NCI-H2029 (cell line): ENCODE measurements around the gene SDK1.
"Not testable (repeated sequence)": the region's sequence is repeated elsewhere in the genome, so short reads cannot be mapped to it uniquely, and the experiment has no call there.

ENCODE experiments used
- DNase-seq: peaks from one replicate; lab custom pipeline; 2025; lab: John Stamatoyannopoulos, UW

The SDK1 gene

GRCh38 chr7:4204513-4205165 lies 903.6 kb downstream of the SDK1 start:
- DNase-seq, result no peak

DNA sequence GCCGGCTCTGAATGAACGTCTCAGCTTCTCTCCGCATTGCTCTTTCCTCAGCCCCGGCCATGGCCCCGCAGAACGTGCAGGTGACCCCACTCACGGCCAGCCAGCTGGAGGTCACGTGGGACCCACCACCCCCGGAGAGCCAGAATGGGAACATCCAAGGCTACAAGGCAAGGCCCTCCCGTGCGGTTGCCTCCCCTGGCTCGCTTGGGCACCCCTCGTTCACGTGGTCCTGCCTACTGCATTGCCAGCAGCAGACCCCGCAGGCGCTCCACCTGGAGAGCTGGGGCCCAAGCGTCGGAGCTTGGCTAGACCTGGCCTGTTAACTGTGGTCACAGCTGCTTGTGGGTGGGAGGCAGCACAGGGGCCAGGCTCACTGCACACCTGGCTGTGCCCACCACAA lies 904.8 kb downstream of the SDK1 start:
- no peak for DNase-seq

DNA sequence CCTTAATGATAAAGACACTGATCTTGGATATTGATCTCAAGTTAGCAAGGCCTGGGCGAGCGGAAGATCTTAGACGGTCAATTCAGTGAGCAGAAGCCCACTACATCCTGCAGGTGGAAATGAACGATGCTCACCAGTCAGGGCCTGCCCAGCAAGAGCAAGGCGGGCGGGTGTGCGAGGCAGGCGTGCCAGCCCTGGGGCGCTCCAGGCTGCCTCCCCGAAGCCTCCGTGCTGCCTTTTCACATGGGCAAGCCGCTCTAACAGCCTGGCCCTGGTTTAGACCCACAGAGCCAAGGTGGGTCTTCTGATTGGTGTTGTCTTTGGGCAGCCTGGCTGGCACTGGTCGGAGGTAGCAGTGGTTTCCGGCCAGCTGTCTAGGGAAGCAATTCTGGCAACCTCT lies 906.0 kb downstream of the SDK1 start:
- DNase-seq, result no peak

GRCh38 chr7:4208086-4208485 lies 907.0 kb downstream of the SDK1 start:
- DNase-seq, result no peak

- DNase-seq, result no peak
Measured at GRCh38 chr7:4208586-4208985, 907.5 kb downstream of the SDK1 start.

DNA sequence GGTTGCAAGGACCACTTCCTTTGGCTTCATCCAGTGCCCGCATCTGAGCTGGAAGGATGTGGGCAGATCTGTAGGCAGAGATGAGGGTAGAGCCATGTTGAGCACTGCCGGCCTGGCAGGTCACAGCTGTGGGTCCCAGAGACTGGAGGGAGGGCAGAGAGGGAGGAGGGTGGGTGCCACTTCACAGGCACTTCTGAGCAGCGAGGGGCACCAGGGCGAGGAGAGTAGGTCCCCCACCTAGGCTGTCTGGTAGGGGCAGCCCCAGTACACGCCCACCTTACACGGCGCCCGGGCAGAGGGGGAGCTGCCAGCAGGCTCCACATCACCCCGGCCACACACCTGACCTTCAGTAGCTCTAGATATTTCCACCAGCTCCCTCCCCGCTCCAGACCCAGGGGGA lies 908.1 kb downstream of the SDK1 start:
- DNase-seq, result no peak

DNA sequence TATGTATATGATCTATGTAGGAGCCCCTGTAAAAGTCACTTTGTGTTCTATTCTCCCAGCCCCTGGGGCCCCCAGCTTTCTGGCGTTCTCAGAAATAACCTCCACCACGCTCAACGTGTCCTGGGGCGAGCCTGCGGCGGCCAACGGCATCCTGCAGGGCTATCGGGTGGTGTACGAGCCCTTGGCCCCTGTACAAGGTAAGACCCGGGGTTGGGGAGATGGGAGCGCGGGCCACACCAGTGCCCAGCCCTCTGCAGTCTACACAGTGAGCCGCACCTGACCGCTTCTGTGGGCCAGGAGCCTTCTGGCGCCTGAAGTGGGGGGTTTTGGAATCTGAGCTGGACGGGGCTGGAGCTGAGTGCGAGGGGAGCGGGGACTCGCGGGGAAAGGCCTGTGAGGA lies 908.9 kb downstream of the SDK1 start:
- DNase-seq, result no peak

- DNase-seq, result no peak
Measured at GRCh38 chr7:4210821-4211220, 909.8 kb downstream of the SDK1 start.

DNA sequence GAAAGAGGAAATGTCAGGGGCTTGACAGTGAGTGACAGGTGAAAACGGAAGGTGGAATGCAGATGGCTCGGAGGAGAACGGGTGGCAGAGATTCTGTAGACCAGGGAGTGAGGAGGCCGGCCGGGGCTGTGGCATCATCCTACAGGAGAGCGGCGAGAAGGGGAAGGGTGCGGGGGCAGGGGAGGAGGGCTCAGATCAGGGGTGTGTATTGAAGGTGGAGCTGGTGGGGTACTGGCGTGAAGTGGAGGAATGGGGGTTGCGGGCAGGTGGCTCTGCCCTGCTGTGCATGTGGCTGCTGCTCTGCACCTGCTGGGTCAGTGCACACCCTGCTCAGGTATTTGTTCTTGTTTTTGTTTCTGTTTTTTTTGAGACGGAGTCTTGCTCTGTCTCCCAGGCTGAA lies 910.2 kb downstream of the SDK1 start:
- no peak for DNase-seq

DNA sequence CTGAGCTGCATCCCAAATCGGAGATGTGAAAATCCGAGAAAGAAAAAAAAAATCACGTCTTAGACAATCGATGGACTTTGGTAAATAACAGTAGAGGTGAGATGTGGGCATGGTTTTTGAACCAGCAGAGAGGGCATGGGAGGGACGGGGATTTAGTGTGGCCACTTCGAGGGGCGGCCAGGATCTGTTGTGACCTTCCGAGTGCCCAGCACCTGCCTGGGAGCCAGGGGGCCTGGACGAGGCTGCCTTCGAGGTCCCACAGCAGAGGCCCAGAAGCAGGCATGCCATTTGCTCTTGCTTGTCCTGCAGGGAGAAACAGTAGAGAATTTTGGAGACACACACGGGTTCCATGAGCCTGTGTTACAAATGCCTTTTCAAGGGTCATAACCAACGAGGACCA lies 911.3 kb downstream of the SDK1 start:
- DNase-seq, result no peak

DNA sequence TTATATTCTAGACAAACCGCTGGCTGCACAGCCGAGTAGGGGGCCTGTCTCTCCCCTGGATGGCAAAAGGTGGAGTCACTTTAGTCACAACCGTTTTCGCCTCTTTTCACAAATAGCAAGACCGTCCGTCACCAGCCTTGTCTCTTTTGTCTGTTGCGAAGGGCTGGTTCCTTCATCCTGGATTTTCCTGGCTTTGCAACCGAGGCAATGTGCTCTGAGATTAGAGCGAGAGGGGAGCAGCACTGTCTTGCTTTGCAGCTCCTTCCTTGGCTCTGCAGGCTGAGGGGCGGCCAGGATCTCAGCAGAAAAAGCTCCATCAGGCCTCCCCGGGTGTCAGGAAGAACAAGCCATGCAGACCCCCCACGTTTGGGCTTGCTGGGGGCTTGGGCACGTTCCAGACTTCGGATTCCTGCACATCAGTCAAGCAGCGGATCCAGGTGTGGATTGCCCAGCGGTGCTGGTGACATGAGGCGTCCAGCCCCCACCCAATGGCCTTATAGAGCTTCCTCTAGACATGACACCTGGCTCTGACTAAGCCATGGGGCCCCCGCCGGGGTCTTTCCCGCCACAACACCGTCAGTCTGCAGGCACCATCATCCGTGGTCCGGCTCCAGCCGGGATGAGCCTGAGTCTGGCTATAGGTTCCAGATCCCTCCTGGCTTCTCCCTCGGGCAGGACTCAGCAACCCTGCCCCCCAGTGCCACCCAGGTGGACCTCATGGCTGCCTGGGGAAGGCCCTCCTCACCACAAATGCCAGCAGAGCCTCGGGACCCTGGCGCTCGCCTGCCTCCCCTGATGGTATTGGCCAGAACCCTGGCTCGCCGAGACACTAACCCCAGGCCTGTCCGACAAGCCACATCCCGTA lies 913.5 kb downstream of the SDK1 start:
- no peak for DNase-seq

DNA sequence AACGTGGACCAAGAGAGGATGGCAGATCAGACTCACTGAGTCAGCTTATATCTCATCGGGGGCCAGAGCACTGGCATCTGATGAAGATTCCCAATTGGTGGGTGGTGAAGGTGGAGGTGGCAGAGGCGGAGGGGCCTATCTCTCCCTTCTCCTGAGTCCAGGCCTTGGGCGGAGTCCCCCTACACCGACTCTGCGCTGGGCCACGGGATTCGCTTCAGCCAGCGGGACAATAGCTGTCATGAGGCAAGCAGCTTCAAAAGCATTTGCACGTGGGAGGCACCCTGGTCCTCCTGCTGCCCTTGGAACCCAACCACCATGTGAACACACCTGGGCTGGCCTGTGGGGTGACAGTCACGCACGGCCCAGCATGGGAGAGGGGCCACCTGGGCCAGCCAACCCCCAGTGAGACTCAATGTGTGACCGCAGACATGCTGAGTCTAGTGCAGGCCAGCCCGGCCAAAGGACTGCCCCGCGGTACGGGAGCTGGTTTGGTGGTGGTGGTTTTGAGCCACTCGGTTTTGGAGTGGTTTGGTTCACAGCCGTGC lies 914.2 kb downstream of the SDK1 start:
- DNase-seq, result no peak

DNA sequence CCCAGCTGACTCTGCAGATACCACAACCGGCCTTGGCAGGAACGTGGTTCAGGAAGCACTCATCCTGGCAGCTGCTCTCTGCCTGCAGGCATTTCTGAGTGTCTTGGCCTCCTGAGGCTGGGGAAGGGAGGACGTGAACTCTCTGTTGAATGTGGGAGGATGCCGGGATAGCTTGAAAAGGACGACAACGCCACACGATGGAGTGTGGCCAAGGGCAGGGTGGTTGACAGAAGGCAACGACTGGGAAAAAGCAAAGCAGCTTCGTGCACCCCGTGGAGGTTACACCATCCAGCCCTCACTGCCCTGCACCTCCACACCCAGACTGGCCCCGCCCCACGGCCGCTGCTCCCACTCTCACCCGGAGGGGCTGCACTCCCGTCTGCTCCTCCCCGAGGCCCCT lies 915.0 kb downstream of the SDK1 start:
- no peak for DNase-seq

DNA sequence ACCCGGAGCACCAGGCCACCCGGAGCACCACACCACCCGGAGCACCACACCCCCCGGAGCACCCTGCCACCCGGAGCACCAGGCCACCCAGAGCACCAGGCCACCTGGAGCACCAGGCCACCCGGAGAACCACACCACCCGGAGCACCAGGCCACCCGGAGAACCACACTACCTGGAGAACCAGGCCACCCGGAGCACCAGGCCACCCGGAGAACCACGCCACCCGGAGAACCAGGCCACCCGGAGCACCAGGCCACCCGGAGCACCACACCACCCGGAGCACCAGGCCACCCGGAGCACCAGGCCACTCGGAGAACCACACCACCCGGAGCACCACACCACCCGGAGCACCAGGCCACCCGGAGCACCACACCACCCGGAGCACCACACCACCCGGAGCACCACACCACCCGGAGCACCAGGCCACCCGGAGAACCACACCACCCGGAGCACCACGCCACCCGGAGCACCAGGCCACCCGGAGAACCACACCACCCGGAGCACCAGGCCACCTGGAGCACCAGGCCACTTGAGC lies 916.1 kb downstream of the SDK1 start:
- not testable (repeated sequence) for DNase-seq

GRCh38 chr7:4218481-4218880 lies 917.4 kb downstream of the SDK1 start:
- no peak for DNase-seq

- DNase-seq, result no peak
Measured at GRCh38 chr7:4220011-4220410, 919.0 kb downstream of the SDK1 start.

DNA sequence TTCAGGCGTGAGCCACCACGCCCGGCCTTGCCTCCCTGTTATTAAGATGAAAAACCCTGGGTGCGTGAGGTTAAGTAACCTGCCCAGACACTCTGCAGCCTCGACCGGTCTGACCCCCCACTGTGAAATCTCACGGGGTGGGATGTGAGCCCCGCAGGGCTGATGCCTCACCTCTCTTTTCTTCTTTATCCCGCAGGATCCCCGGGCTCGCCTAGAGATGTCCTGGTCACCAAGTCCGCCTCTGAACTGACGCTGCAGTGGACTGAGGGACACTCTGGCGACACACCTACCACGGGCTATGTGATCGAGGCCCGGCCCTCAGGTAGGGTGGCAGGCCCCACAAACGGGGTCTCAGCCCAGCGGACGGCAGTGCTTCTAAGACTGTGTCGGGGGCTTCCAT lies 920.0 kb downstream of the SDK1 start:
- no peak for DNase-seq

GRCh38 chr7:4222676-4223075 lies 921.6 kb downstream of the SDK1 start:
- DNase-seq, result no peak

- no peak for DNase-seq
Measured at GRCh38 chr7:4225361-4225771, 924.3 kb downstream of the SDK1 start.

GRCh38 chr7:4225881-4226523 lies 925.0 kb downstream of the SDK1 start:
- no peak for DNase-seq

GRCh38 chr7:4226524-4226882 lies 925.5 kb downstream of the SDK1 start:
- DNase-seq, result no peak

GRCh38 chr7:4227105-4228010 lies 926.3 kb downstream of the SDK1 start:
- DNase-seq, result no peak
